ENCODE data around the gene KLF4. TPM values are rescaled to one million over a fixed set of nuclear protein-coding genes. Genes with fewer than 3 reads are reported as not detected.

Gene KLF4
- total and polyA plus RNA-seq, 2 of the 4 experiments (the other 2 are of a cell fraction), result 1.3 to 3.8 TPM

DNA sequence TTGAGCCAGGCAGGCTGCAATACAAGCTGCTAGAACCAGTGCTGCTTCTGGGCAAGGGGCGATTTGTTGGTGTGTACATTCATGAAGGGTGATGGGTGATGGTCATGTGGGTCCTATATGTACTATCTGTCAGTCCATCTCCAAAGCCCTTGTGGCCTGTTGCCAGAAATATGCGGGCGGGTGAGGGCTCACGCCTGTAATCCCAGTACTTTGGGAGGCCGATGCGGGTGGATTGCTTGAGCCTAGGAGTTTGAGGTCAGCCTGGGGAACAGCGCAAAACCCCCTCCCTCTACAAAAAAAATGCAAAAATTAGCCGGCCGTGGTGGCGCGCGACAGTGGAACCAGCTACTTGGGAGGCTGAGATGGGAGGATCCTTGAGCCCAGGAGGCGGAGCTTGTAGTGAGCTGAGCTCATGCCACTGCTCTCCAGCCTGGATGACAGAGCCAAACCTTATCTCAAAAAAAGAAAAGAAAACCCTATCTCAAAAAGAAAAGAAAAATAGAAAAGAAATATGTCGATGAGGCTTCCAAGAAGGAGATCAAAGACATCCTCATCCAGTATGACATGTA is 45.0 kb upstream of the KLF4 start:
- H2BK15ac ChIP-seq (ENCODE audit: low read depth, low read length), result no peak overlapping the region
- no peak overlapping the region for H3K14ac ChIP-seq (replicated peaks; ENCODE audit: low read depth, low read length)
- intact Hi-C loops (cut with micrococcal nuclease), result no loop called here
- H4K5ac ChIP-seq (ENCODE audit: low read depth, low read length), result no peak overlapping the region
- no TSS peak for BruUV-seq (replicated peaks)
- no peaks in the 10 kb centered on the region for H3K9me3 ChIP-seq (ENCODE audit: control insufficient read depth, insufficient read depth, low read length)
- H3K4ac ChIP-seq (ENCODE audit: low read depth, low read length), result no peak overlapping the region
- no peak overlapping the region for H2AK5ac ChIP-seq (ENCODE audit: low read depth, low read length)
- H3K79me1 ChIP-seq (ENCODE audit: low read depth in 1 of 2, low read length in 2 of 2), result no peaks in the 10 kb centered on the region
- in situ Hi-C loops (cut with MboI; ENCODE audit: low sequenced_read_pairs), result no loop called here
- no peaks in the 10 kb centered on the region for H3K9me1 ChIP-seq (ENCODE audit: insufficient read depth, low read length)
- H4K20me1 ChIP-seq (ENCODE audit: insufficient read depth, low read length), result no peaks in the 10 kb centered on the region
- H3K18ac ChIP-seq (ENCODE audit: low read depth, low read length), result no peak overlapping the region
- ChIA-PET POLR2A (ENCODE audit: unreplicated experiment) (no interaction called here), CTCF (no interaction called here)
- no peak overlapping the region for H2BK20ac ChIP-seq (ENCODE audit: low read depth, low read length)
- no CpG with 5 or more reads among the region's 14 CpGs for WGBS, 2 experiments (ENCODE audit: extremely low coverage in 2 of 2, insufficient read length in 1 of 2)
- H3K56ac ChIP-seq (ENCODE audit: extremely low read depth, insufficient read depth, low read length), result no peak overlapping the region
- no peaks in the 10 kb centered on the region for H3K27me3 ChIP-seq (ENCODE audit: control insufficient read depth, insufficient read depth, low read length)
- dilution Hi-C loops (cut with HindIII; ENCODE audit: low sequenced_read_pairs, unreplicated experiment), result no loop called here
- no peak overlapping the region for H2BK5ac ChIP-seq (ENCODE audit: low read depth, low read length, poor library complexity, severe bottlenecking)
- H4K91ac ChIP-seq (ENCODE audit: insufficient read depth, low read depth, low read length), result no peak overlapping the region
- no peaks in the 10 kb centered on the region for H3K36me3 ChIP-seq (ENCODE audit: control insufficient read depth, insufficient read depth, low read length)
- no peak overlapping the region for H2BK120ac ChIP-seq (ENCODE audit: low read depth, low read length)
- no peak overlapping the region for H2AFZ ChIP-seq (replicated peaks; ENCODE audit: low read length, poor library complexity)
- no peak overlapping the region for H3K4me2 ChIP-seq (ENCODE audit: low read depth, low read length)
- H3K4me3 ChIP-seq (ENCODE audit: insufficient read depth, low read depth, low read length), result no peak overlapping the region
- no peak overlapping the region for H3K9ac ChIP-seq (ENCODE audit: low read depth, low read length)
- no peak for TF ChIP-seq MAZ (IDR thresholded peaks at IDR 0.05; ENCODE audit: borderline replicate concordance, low read depth, low read length)
- no peak for TF ChIP-seq RAD21 (IDR thresholded peaks at IDR 0.05; ENCODE audit: low read length)
- TF ChIP-seq BHLHE40 (IDR thresholded peaks at IDR 0.05; ENCODE audit: low read depth, low read length), result no peak
- no peak for TF ChIP-seq FOS (IDR thresholded peaks at IDR 0.05; ENCODE audit: low read depth, low read length)
- TF ChIP-seq MXI1 (IDR thresholded peaks at IDR 0.05; ENCODE audit: borderline replicate concordance, low read depth, low read length), result no peak
- TF ChIP-seq, protein P1, sequence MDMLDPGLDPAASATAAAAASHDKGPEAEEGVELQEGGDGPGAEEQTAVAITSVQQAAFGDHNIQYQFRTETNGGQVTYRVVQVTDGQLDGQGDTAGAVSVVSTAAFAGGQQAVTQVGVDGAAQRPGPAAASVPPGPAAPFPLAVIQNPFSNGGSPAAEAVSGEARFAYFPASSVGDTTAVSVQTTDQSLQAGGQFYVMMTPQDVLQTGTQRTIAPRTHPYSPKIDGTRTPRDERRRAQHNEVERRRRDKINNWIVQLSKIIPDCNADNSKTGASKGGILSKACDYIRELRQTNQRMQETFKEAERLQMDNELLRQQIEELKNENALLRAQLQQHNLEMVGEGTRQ (IDR thresholded peaks at IDR 0.05; ENCODE audit: low read depth, low read length), result no peak
- TF ChIP-seq MAFK (IDR thresholded peaks at IDR 0.05; ENCODE audit: low read depth, low read length), result no peak
- TF ChIP-seq CHD1 (IDR thresholded peaks at IDR 0.05; ENCODE audit: low read depth, low read length), result no peak
- TF ChIP-seq RCOR1 (IDR thresholded peaks at IDR 0.05; ENCODE audit: insufficient replicate concordance, low read length), result no peak
- no peak for TF ChIP-seq NFE2L2 (IDR thresholded peaks at IDR 0.05; ENCODE audit: low read depth, low read length)
- no peak for TF ChIP-seq POLR2A (IDR thresholded peaks at IDR 0.05; ENCODE audit: low read depth, low read length)
- TF ChIP-seq, protein P2, sequence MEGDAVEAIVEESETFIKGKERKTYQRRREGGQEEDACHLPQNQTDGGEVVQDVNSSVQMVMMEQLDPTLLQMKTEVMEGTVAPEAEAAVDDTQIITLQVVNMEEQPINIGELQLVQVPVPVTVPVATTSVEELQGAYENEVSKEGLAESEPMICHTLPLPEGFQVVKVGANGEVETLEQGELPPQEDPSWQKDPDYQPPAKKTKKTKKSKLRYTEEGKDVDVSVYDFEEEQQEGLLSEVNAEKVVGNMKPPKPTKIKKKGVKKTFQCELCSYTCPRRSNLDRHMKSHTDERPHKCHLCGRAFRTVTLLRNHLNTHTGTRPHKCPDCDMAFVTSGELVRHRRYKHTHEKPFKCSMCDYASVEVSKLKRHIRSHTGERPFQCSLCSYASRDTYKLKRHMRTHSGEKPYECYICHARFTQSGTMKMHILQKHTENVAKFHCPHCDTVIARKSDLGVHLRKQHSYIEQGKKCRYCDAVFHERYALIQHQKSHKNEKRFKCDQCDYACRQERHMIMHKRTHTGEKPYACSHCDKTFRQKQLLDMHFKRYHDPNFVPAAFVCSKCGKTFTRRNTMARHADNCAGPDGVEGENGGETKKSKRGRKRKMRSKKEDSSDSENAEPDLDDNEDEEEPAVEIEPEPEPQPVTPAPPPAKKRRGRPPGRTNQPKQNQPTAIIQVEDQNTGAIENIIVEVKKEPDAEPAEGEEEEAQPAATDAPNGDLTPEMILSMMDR (conservative IDR thresholded peaks at IDR 0.05; ENCODE audit: low read depth, low read length), result no peak
- TF ChIP-seq RFX5 (IDR thresholded peaks at IDR 0.05; ENCODE audit: low read depth, low read length), result no peak
- TF ChIP-seq, protein P3, sequence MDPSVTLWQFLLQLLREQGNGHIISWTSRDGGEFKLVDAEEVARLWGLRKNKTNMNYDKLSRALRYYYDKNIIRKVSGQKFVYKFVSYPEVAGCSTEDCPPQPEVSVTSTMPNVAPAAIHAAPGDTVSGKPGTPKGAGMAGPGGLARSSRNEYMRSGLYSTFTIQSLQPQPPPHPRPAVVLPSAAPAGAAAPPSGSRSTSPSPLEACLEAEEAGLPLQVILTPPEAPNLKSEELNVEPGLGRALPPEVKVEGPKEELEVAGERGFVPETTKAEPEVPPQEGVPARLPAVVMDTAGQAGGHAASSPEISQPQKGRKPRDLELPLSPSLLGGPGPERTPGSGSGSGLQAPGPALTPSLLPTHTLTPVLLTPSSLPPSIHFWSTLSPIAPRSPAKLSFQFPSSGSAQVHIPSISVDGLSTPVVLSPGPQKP (IDR thresholded peaks at IDR 0.05; ENCODE audit: borderline replicate concordance, low read depth, low read length), result no peak
- TF ChIP-seq CEBPB (IDR thresholded peaks at IDR 0.05; ENCODE audit: low read depth, low read length), result no peak
- TF ChIP-seq SMC3 (IDR thresholded peaks at IDR 0.05; ENCODE audit: low read depth, low read length), result no peak
- no peak overlapping the region for H3K23ac ChIP-seq (ENCODE audit: low read depth, low read length)
- no peaks in the 10 kb centered on the region for H3K4me1 ChIP-seq (ENCODE audit: control insufficient read depth, insufficient read depth, low read length)
- DNase-seq (no peak), ATAC-seq (ENCODE audit: low read depth) (no peak)
- no peak overlapping the region for H2AK9ac ChIP-seq (replicated peaks; ENCODE audit: low read depth, low read length, poor library complexity)
- H4K8ac ChIP-seq (ENCODE audit: low read depth in 2 of 2, low read length in 2 of 2), result no peak overlapping the region
- no peak overlapping the region for H3K27ac ChIP-seq (ENCODE audit: insufficient read depth, low read length)
